Measurements from ENCODE around the gene AVPR2.

DNA sequence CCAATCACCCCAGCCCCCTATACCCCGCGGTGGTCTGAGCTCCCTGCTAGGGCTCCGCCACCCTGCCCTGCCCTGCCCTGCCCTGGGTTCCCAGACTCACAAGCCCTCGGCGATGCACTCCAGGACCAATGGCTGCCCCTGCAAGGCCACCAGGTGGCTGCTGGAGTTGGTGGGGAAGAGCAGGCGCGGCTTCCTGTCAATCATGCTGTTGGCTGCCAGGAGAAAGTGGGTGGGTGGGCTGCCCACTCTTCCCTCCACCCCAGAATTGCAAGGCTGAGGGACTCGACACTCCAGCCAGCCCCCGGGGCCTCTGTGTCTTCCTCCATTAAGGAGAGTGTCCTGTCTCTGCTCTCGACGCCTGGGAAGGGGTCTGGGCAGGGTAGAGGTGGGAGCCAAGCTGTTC lies 34.2 kb upstream of the AVPR2 start:
- TF ChIP-seq, protein P1, sequence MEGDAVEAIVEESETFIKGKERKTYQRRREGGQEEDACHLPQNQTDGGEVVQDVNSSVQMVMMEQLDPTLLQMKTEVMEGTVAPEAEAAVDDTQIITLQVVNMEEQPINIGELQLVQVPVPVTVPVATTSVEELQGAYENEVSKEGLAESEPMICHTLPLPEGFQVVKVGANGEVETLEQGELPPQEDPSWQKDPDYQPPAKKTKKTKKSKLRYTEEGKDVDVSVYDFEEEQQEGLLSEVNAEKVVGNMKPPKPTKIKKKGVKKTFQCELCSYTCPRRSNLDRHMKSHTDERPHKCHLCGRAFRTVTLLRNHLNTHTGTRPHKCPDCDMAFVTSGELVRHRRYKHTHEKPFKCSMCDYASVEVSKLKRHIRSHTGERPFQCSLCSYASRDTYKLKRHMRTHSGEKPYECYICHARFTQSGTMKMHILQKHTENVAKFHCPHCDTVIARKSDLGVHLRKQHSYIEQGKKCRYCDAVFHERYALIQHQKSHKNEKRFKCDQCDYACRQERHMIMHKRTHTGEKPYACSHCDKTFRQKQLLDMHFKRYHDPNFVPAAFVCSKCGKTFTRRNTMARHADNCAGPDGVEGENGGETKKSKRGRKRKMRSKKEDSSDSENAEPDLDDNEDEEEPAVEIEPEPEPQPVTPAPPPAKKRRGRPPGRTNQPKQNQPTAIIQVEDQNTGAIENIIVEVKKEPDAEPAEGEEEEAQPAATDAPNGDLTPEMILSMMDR (IDR thresholded peaks at IDR 0.05) = no peak
- TF ChIP-seq EZH2 (IDR thresholded peaks at IDR 0.05) (no peak), EZH2phosphoT487 (IDR thresholded peaks at IDR 0.05) (no peak)

All from neural progenitor cell (in vitro differentiated cells).